Peyer's patch (tissue), 4 donors: ENCODE results near the gene ARHGAP15.

Experiments used
- CTCF ChIP-seq, 6 experiments: fragments of 450-650 bp in 4 of 6; fragments of 200-600 bp in 2 of 6; sonication (generic) in 1 of 6; IDR thresholded peaks; one replicate each; pipeline ENCODE4 v1.5.1; 2017 to 2019; ENCODE audit warnings: antibody characterized with exemption in 6 of 6, mild to moderate bottlenecking in 3 of 6, moderate library complexity in 1 of 6
- POLR2A ChIP-seq, 2 donors: fragments of 450-650 bp; IDR thresholded peaks; one replicate each; pipeline ENCODE4 v1.5.1; 2017; ENCODE audit warnings: antibody characterized with exemption in 2 of 2, mild to moderate bottlenecking in 2 of 2, moderate library complexity in 2 of 2

DNA sequence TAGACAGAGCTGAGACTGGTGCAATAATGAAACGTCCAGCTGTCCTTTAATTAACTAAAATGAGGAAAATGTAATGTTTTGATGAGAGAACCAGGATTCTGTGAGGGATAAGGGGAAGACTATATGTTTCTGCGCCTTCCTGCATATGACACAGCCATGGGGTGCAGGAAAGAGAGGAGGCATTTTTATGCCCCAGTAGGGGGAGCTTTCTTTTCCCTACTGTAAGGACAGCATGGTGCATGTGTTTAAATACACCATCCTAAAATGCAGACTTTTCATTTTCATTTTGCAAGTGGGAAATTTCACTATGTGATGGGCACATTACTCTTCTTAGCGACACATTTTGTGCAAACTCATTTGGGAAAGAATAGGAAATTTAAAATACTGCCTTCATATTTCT lies 446.1 kb downstream of the ARHGAP15 start:
- no peak for TF ChIP-seq CTCF (IDR thresholded peaks at IDR 0.05)
- TF ChIP-seq POLR2A (IDR thresholded peaks at IDR 0.05): no peak
